HG02798 (cell line): ENCODE measurements around the gene M1AP.

Experiments
- ATAC-seq: cut with Tn5 transposase; IDR thresholded peaks from one replicate; pipeline ENCODE4 v1.9.1; 2021; ENCODE audit warnings: mild to moderate bottlenecking; ENCODE audit not compliant: unreplicated experiment, poor library complexity

M1AP gene

GRCh38 chr2:74551530-74551929, 96.6 kb downstream of the M1AP start:
- no peak for ATAC-seq

GRCh38 chr2:74550231-74550630, 97.9 kb downstream of the M1AP start:
- no peak for ATAC-seq

- ATAC-seq, result peak; percentile 48
Observed at GRCh38 chr2:74548900-74549826, 99.0 kb downstream of the M1AP start.

GRCh38 chr2:74548285-74548899, 99.7 kb downstream of the M1AP start:
- ATAC-seq, result no peak

- no peak for ATAC-seq
Observed at GRCh38 chr2:74546004-74546403, 102.1 kb downstream of the M1AP start.

GRCh38 chr2:74544634-74545033, 103.5 kb downstream of the M1AP start:
- no peak for ATAC-seq

- no peak for ATAC-seq
Observed at GRCh38 chr2:74542978-74543377, 105.2 kb downstream of the M1AP start.

- no peak for ATAC-seq
Observed at GRCh38 chr2:74540291-74540690, 107.8 kb downstream of the M1AP start.

GRCh38 chr2:74538881-74539339, 109.2 kb downstream of the M1AP start:
- ATAC-seq, result no peak

- ATAC-seq, result no peak
Observed at GRCh38 chr2:74537140-74537539, 111.0 kb downstream of the M1AP start.

- ATAC-seq, result no peak
Observed at GRCh38 chr2:74536166-74536950, 111.8 kb downstream of the M1AP start.

- ATAC-seq, result no peak
Observed at GRCh38 chr2:74535440-74535965, 112.6 kb downstream of the M1AP start.

- ATAC-seq, result no peak
Observed at GRCh38 chr2:74534411-74534810, 113.7 kb downstream of the M1AP start.

GRCh38 chr2:74533464-74533863, 114.7 kb downstream of the M1AP start:
- ATAC-seq, result no peak

GRCh38 chr2:74532222-74532621, 115.9 kb downstream of the M1AP start:
- no peak for ATAC-seq

- no peak for ATAC-seq
Observed at GRCh38 chr2:74531666-74532065, 116.5 kb downstream of the M1AP start.

GRCh38 chr2:74530239-74531187, 117.6 kb downstream of the M1AP start:
- ATAC-seq, result peak; percentile 31

- peak; percentile 86 for ATAC-seq
Observed at GRCh38 chr2:74529357-74530238, 118.5 kb downstream of the M1AP start, which contains the start of the genes AUP1 and HTRA2. AUP1 (minus strand) TSS chr2:74529706; CDS start chr2:74529629, 77 bp downstream. HTRA2 (plus strand) TSS chr2:74529933; CDS start chr2:74530007, 74 bp downstream.
